Inflammatory macrophage (primary cell): ENCODE measurements around the gene FANCD2OS.
"Not testable (repeated sequence)": the region's sequence is repeated elsewhere in the genome, so short reads cannot be mapped to it uniquely, and the experiment has no call there.

Experiments
- DNase-seq, 2 donors: peaks; one replicate each; pipeline ENCODE4 v3.0.0-alpha.2; 2020 to 2022
- total RNA-seq, 18 experiments: gene quantifications; one replicate each; lab custom pipeline; 2026; ENCODE audit warnings: mixed read lengths in 6 of 18, inconsistent platforms in 2 of 18; lab: John Stamatoyannopoulos, UW

Gene FANCD2OS, protein sequence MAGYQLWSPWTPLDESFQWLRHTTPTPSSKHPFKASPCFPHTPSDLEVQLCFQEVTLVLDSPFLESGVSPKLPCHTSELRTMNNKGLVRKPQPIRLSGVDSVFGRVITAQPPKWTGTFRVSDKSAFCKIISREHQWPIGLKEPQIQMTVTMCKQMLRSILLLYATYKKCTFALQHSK
- 0 to 0.10 (median 0) reads per million in 18 experiments for total RNA-seq

DNA sequence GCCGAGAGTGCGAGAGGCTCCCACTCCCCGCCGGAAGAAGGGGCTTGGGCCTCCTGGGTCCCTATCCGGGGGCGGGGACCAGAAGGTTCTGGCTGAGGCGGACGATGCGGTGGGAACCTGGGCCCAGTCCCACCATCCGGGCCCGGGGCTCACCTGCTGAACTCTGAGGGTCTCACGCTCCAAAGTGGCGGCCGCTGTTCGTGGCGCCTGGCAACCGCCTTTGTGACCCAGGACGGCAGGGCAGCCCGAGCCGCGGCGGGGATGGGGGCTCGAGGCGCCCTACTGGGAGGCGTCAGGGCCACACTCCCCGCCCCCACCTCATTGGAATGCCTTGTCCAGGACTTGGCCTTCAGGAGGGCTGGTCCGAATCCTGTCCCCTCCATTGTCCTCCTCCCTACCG, at the start of gene FANCD2OS:
Gene FANCD2OS, minus strand, starts transcription at position 165 of the 400 bp plus-strand sequence. CDS start 3,481 bp downstream, outside the sequence.
- no peak for DNase-seq

- no peak for DNase-seq
These were observed 49.0 kb upstream of the FANCD2OS start for GRCh38 chr3:10157031-10157430.

DNA sequence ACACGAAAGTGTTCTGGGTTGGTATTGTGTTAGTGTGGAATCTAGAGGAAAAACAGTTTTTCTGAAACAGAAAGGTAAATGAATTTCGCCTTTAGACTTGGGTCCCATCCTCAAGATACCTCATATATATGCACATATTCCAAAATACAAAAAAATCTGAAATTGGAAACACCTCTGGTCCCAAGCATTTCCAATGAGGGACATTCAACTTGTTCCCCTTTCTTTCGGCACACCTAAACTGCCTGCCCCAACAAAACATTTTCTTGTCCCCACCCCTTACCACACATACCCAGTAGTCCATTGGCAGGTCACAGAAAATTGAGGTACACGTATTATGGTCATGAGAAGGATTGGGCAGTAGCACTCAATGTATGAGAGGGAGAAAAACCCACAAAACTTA, 47.6 kb upstream of the FANCD2OS start:
- DNase-seq, result no peak

GRCh38 chr3:10155123-10155472, 47.0 kb upstream of the FANCD2OS start:
- DNase-seq, result no peak

- DNase-seq, result no peak
These were observed 46.5 kb upstream of the FANCD2OS start for GRCh38 chr3:10154335-10155122.

DNA sequence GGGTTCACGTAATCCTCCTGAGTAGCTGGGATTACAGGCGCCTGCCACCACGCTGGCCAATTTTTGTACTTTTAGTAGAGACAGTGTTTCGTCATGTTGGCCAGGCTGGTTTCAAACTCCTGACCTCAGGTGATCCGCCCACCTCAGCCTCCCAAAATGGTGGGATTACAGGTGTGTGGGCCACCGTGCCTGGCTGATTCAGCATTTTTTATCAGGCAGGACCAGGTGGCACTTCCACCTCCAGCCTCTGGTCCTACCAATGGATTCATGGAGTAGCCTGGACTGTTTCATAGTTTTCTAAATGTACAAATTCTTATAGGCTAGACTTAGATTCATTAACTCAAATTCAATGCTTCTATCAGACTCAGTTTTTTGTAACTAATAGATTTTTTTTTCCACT, 42.9 kb upstream of the FANCD2OS start:
- no peak for DNase-seq

DNA sequence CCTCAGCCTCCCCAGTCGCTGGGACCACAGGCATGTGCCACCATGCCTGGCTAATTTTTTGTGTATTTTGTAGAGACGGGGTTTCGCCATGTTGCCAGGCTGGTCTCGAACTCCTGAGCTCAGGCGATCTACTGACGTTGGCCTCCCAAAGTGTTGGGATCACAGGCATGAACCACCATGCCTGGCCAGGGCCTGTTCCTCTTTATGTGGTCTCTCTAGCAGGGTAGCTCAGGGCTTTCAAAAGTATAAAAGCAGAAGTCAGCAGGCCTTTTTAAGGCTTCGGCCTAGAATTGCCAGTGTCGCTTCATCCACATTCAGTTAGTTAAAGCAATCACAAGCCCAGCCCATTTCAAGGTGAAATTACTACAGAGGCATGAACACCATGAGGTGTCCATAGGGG, 41.2 kb upstream of the FANCD2OS start:
- DNase-seq, result peak; percentile 79 to 81

- peak; percentile 74 to 77 for DNase-seq
These were observed 37.6 kb upstream of the FANCD2OS start for GRCh38 chr3:10145685-10146084.

DNA sequence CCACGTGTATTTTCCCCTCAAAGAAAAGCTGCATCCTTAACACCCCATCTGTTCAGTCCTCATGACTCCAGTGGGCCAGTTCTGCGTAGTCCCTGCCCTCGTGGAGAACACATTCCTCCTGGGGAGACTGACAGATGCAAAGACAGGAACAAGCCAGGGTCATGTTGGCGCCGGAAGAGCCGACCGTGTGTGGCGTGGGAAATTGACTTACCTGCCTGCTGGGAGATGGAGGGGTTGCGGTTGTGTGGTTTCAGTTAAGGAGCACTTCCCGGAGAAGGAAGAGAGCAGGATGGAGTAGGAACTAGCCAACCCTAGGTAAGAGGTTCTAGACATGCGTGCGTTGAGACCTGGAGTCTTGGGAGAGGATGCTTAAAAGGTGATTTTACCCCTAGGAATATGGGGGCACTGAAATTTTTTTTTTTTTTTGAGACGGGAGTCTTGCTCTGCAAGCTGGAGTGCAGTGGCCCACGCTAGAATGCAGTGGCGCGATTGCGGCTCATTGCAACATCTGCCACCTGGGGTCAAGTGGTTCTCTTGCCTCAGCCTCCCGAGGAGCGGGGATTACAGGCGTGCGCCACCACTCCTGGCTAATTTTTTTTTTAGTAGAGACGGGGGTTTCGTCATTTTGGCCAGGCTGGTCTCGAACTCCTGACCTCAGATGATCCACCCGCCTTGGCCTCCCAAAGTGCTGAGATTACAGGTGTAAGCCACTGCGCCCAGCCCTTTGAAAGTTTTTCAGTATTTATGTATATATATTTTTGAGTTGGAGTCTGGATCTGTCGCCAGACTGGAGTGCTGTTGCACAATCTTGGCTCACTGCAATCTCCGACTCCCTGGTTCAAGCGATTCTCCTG, 34.9 kb upstream of the FANCD2OS start:
- DNase-seq, result peak; percentile 10 to 38

GRCh38 chr3:10140996-10141546, 33.0 kb upstream of the FANCD2OS start:
- DNase-seq, result no peak

DNA sequence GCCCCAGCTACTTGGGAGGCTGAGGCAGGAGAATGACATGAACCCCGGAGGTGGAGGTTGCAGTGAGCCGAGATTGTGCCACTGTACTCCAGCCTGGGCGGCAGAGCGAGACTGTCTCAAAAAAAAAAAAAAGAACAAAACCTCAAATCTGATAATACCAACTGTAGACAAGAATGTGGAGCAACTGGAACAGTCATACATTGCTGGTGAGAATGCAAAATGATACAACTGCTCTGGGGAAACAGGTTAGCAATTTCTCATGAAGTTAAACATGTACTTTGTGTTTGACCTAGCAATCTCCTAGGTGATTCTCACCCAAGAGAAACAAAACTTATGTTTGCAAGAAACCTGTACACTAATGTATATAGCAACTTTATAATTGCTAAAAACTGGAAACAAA, 29.1 kb upstream of the FANCD2OS start:
- no peak for DNase-seq

DNA sequence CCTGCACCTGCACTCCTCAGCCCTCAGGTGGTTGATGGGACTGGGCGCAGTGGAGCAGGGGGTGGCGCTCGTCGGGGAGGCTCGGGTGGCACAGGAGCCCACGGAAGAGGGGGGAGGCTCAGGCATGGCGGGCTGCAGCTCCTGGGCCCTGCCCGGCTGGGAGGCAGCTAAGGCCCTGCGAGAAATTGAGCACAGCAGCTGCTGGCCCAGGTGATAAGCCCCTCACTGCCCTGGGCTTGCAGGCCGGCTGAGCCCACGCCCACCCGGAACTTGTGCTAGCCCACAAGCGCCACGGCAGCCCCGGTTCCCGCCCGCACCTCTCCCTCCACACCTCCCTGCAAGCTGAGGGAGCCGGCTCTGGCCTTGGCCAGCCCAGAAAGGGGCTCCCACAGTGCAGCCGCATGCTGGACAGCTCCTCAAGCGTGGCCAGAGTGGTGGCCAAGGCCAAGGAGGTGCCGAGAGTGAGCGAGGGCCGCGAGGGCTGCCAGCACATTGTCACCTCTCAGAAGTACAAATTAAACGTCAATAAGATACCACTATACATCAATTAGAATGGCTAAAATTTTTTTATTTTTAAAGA, 28.5 kb upstream of the FANCD2OS start:
- no peak for DNase-seq

GRCh38 chr3:10135872-10136271, 27.8 kb upstream of the FANCD2OS start:
- DNase-seq, result not testable (repeated sequence)

GRCh38 chr3:10122724-10123123, 14.7 kb upstream of the FANCD2OS start:
- no peak for DNase-seq

DNA sequence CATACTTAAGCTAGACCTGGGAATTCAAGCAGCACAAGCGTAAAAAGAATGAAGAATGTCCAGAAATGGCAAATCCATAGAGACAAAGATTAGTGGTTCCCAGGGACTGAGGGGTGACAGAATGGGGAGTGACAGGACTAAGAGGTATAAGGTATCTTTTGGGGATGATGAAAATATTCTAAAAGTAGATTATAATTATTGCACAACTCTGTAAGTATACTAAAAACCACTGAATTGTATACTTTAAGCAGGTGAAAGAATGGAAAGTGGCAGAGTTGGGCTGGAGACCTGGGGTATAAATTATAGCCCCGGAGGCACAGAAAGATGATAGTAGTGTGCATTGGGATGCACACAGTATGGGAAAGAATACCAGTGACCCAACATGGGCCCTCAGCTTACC, 13.0 kb upstream of the FANCD2OS start:
- DNase-seq, result no peak

DNA sequence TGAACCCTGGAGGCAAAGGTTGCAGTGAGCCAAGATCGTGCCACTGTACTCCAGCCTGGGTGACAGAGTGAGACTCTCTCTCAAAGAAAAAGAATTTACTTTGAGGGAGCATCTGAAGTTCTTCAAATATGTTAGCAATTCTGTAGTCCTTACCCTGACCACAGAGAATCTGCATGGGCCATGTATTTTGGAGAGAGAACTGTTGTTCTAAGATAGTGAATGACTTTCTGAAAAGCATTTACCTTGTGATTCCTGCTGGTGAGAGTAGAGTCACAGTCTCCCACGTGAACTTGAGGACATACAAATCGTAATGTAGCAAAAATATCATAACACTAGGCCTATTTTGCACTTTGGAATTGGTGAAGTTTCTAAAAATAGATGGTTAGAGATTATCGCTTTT, 11.3 kb upstream of the FANCD2OS start:
- DNase-seq, result no peak

DNA sequence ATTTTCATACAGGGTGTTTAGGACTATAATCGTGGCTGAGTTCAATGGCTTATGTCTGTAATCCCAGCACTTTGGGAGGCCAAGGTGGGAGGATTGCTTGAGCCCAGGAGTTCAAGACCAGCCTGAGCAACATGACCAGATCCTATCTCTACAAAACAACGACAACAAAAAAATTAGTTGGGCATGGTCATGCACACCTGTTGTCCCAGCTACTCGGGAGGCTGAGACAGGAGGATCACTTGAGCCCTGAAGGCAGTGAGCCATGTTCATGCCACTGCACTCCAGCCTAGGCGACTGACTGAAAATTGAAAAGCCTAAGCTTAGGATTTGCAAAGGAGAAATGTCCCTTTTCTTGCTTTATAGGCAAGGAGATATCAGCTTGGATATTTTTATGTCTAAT, 8.9 kb upstream of the FANCD2OS start:
- no peak for DNase-seq

- peak; percentile 36 to 47 for DNase-seq
These were observed 8.0 kb upstream of the FANCD2OS start for GRCh38 chr3:10116138-10116460.

- DNase-seq, result peak; percentile 98 to 99
These were observed 7.5 kb upstream of the FANCD2OS start, which contains the start of gene BRK1 for GRCh38 chr3:10115326-10116137. BRK1 (plus strand) TSS chr3:10115675; CDS start chr3:10115702, 27 bp downstream.

GRCh38 chr3:10106919-10107318, 1.1 kb downstream of the FANCD2OS start:
- no peak for DNase-seq

DNA sequence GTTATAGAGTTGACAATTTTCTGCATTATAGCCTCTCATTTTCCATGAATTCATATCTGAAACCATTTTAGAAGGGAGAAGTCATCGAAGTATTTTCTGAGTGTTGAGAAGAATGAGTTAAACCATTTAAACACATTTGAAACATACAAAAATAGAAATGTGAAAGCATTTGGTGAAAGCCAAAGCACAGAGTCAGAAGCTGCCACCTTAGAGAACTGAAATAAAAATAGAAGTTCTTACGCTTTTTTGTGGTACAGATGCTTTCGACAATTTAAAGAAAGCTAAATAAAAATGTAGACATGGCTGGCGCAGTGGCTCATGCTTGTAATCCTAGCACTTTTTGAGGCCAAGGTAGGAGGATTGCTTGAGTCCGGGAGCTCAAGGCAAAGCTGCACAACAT, 9.0 kb downstream of the FANCD2OS start:
- no peak for DNase-seq

DNA sequence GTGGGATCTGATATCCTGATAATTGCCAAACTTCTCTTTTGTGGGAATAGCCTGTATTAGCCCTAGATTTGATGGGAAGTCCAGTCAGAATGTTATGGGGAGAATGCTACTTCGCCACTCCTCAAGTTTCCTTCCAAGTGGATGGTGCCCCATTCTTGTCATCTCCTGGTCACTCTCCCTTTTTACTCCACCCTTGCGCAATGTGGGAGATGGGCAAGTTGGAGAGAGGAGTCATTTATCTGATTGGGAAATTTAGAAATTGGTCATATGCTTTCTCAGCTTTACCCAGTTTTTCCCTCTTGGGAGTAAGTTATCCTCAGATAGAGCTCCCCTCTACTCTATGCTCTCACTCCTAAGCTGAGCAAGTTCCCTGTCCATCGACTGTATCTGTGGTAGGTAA, 14.4 kb downstream of the FANCD2OS start:
- DNase-seq, result no peak
